Thoracic aorta (tissue), 2 donors: ENCODE results near the gene PCMT1. TPM values are rescaled to one million over a fixed set of nuclear protein-coding genes. Genes with fewer than 3 reads are reported as not detected.

Source experiments
- ATAC-seq: fragments of 150-250 bp; one replicate; pipeline ENCODE4 v1.8.0; 2017; ENCODE audit warnings: low read depth; ENCODE audit not compliant: insufficient number of reproducible peaks, low FRiP score
- DNase-seq: peaks from one replicate; pipeline ENCODE4 v3.0.0-alpha.2; 2020; ENCODE audit warnings: low spot score
- H3K27ac ChIP-seq, 2 donors: fragments of 200-600 bp; sonication (generic); 1 replicate in 1 of 2; 2 replicates in 1 of 2; pipeline ENCODE4 v1.5.1; 2016; ENCODE audit warnings: mild to moderate bottlenecking in 2 of 2, moderate library complexity in 2 of 2
- H3K27me3 ChIP-seq: fragments of 200-600 bp; sonication (generic); replicated peaks from 2 replicates; pipeline ENCODE4 v1.6.0; 2016; ENCODE audit warnings: mild to moderate bottlenecking; ENCODE audit not compliant: insufficient read depth
- H3K36me3 ChIP-seq: fragments of 200-600 bp; sonication (generic); one replicate; pipeline ENCODE4 v1.5.1; 2016
- H3K4me1 ChIP-seq, 2 donors: fragments of 200-600 bp; sonication (generic); 1 replicate in 1 of 2; 2 replicates in 1 of 2; pipeline versions ENCODE4 v1.5.1 to v1.6.0; 2016; ENCODE audit warnings: low read depth in 2 of 2, mild to moderate bottlenecking in 1 of 2; ENCODE audit not compliant: control insufficient read depth in 1 of 2
- H3K4me3 ChIP-seq: fragments of 200-600 bp; sonication (generic); 2 replicates; pipeline ENCODE4 v1.5.1; 2016; ENCODE audit warnings: mild to moderate bottlenecking
- H3K9me3 ChIP-seq: fragments of 200-600 bp; sonication (generic); 2 replicates; pipeline ENCODE4 v1.5.1; 2016
- CTCF ChIP-seq: fragments of 200-600 bp; sonication (generic); IDR thresholded peaks from one replicate; pipeline ENCODE4 v1.5.1; 2019; ENCODE audit warnings: antibody characterized with exemption
- total RNA-seq, 2 donors: library from RNA; depleted of rRNA; stranded (reverse); fragments of >200 nt; gene quantifications; one replicate each; pipeline versions ENCODE4 v1.1.0 to v1.2.3, GENCODE V29; 2016

PCMT1 gene
- total RNA-seq, 2 donors from 2014 or later = 40.6 to 86.0 TPM

GRCh38 chr6:149725785-149726184 is 23.8 kb upstream of the PCMT1 start:
- H3K9me3 ChIP-seq = no peaks in the 10 kb centered on the region
- DNase-seq (no peak), ATAC-seq (no peak)
- H3K4me1 ChIP-seq = no peaks in the 10 kb centered on the region
- H3K4me3 ChIP-seq = no peak overlapping the region
- no peak for TF ChIP-seq CTCF
- H3K36me3 ChIP-seq = peaks cover 14% of the 10 kb centered on the region
- H3K27me3 ChIP-seq = no peaks in the 10 kb centered on the region
- no peak overlapping the region for H3K27ac ChIP-seq

- H3K4me1 ChIP-seq = no peaks in the 10 kb centered on the region
- H3K27me3 ChIP-seq = no peaks in the 10 kb centered on the region
- ATAC-seq = no peak
- no peaks in the 10 kb centered on the region for H3K9me3 ChIP-seq
- peaks cover 26% of the 10 kb centered on the region for H3K36me3 ChIP-seq
- TF ChIP-seq CTCF = no peak
- no peak for DNase-seq
- H3K27ac ChIP-seq = no peak overlapping the region
- H3K4me3 ChIP-seq = no peak overlapping the region
Measured at GRCh38 chr6:149727793-149728498, 21.6 kb upstream of the PCMT1 start.

- no peak for TF ChIP-seq CTCF
Measured at GRCh38 chr6:149728499-149729234, 20.9 kb upstream of the PCMT1 start.

GRCh38 chr6:149729824-149730223 is 19.7 kb upstream of the PCMT1 start:
- H3K36me3 ChIP-seq = peaks cover 31% of the 10 kb centered on the region
- H3K4me1 ChIP-seq = no peaks in the 10 kb centered on the region
- ATAC-seq (no peak), DNase-seq (no peak)
- no peak overlapping the region for H3K27ac ChIP-seq
- no peaks in the 10 kb centered on the region for H3K9me3 ChIP-seq
- H3K27me3 ChIP-seq = no peaks in the 10 kb centered on the region
- TF ChIP-seq CTCF = no peak
- no peak overlapping the region for H3K4me3 ChIP-seq

More at GRCh38 chr6:149728499-149729234, 20.9 kb upstream of the PCMT1 start:
- Histone ChIP-seq H3K27ac (no peak overlapping the region), H3K36me3 (peaks cover 30% of the 10 kb centered on the region), H3K27me3 (no peaks in the 10 kb centered on the region), H3K4me3 (no peak overlapping the region), H3K9me3 (no peaks in the 10 kb centered on the region), H3K4me1 (no peaks in the 10 kb centered on the region)
- ATAC-seq = no peak
- DNase-seq = no peak

- Histone ChIP-seq H3K27ac (no peak overlapping the region), H3K4me1 (no peaks in the 10 kb centered on the region), H3K9me3 (no peaks in the 10 kb centered on the region), H3K4me3 (no peak overlapping the region), H3K36me3 (peaks cover 43% of the 10 kb centered on the region), H3K27me3 (no peaks in the 10 kb centered on the region)
- no peak for TF ChIP-seq CTCF
- no peak for DNase-seq
- ATAC-seq = no peak
Measured at GRCh38 chr6:149733089-149733720, 16.3 kb upstream of the PCMT1 start.
